ENCODE measurements around the gene KANSL1. TPM values are rescaled to one million over a fixed set of nuclear protein-coding genes. Genes with fewer than 3 reads are reported as not detected.

Gene KANSL1
- total RNA-seq, 1 donor: 171 TPM

GRCh38 chr17:46036491-46036890 is 156.7 kb downstream of the KANSL1 start:
- H3K4me3 ChIP-seq (ENCODE audit: low read depth, low read length): no peak overlapping the region
- TF ChIP-seq, protein P1, sequence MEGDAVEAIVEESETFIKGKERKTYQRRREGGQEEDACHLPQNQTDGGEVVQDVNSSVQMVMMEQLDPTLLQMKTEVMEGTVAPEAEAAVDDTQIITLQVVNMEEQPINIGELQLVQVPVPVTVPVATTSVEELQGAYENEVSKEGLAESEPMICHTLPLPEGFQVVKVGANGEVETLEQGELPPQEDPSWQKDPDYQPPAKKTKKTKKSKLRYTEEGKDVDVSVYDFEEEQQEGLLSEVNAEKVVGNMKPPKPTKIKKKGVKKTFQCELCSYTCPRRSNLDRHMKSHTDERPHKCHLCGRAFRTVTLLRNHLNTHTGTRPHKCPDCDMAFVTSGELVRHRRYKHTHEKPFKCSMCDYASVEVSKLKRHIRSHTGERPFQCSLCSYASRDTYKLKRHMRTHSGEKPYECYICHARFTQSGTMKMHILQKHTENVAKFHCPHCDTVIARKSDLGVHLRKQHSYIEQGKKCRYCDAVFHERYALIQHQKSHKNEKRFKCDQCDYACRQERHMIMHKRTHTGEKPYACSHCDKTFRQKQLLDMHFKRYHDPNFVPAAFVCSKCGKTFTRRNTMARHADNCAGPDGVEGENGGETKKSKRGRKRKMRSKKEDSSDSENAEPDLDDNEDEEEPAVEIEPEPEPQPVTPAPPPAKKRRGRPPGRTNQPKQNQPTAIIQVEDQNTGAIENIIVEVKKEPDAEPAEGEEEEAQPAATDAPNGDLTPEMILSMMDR (IDR thresholded peaks at IDR 0.05; ENCODE audit: insufficient read depth, low read depth, low read length): no peak
- no peak for DNase-seq (ENCODE audit: low read depth)

DNA sequence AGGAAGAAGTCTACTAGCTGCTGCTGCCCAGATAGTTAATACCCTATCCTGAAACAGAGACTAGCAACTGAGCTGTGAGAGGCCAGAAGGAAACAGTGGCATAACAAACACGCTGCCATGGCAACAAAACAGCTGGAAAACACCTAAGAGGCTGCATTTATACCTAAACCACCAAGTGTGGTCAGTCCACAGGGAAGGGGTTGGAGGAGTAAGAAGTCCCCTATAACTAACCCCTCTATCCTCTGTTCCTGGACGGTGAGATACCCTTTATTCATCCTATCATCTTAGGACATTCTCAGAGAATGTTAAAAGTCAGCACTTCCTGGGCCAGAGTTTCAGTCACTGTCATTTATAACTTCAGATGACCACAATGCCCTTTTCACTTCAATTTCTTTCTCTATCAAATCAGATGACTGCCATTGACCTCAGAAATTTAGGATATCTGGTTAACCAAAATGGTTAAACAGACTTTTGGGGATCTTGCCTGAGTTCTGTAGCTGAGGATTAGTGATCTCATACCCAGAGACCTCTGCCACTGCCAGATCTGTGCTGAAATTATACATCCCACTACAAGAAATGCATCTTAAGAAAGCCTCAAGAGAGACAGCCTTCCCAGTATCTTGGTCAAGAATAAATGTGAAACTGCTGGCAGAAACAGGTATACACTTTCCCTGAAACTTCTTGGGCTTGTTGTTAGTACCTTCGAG is 158.0 kb downstream of the KANSL1 start:
- TF ChIP-seq, protein P1 (IDR thresholded peaks at IDR 0.05; ENCODE audit: insufficient read depth, low read depth, low read length): no peak
- no peak overlapping the region for H3K4me3 ChIP-seq (ENCODE audit: low read depth, low read length)
- no peak for DNase-seq (ENCODE audit: low read depth)

GRCh38 chr17:46033392-46033791 is 159.8 kb downstream of the KANSL1 start:
- TF ChIP-seq, protein P1 (IDR thresholded peaks at IDR 0.05; ENCODE audit: insufficient read depth, low read depth, low read length): no peak
- H3K4me3 ChIP-seq (ENCODE audit: low read depth, low read length): no peak overlapping the region
- DNase-seq (ENCODE audit: low read depth): no peak

DNA sequence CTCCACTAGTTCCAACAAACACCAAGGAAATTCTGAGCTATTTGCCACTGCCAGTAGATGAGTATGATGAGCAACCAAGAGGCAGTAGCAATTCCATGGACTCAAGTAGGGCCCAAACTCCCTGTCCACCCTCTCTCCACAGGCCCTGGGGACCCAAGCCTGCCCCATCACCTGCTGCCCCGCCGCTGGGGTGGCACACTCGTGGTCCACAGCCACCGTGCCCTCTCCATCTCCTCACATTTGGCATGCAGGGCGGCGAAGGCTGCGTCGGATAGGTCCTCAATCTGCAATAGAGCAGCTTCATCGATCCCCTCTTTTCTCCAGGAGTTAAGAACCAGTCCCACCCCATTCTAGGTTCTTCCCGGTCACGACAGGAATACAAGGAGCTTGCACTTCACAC is 160.3 kb downstream of the KANSL1 start:
- TF ChIP-seq, protein P1 (IDR thresholded peaks at IDR 0.05; ENCODE audit: insufficient read depth, low read depth, low read length): no peak
- H3K4me3 ChIP-seq (ENCODE audit: low read depth, low read length): no peak overlapping the region
- no peak for DNase-seq (ENCODE audit: low read depth)

DNA sequence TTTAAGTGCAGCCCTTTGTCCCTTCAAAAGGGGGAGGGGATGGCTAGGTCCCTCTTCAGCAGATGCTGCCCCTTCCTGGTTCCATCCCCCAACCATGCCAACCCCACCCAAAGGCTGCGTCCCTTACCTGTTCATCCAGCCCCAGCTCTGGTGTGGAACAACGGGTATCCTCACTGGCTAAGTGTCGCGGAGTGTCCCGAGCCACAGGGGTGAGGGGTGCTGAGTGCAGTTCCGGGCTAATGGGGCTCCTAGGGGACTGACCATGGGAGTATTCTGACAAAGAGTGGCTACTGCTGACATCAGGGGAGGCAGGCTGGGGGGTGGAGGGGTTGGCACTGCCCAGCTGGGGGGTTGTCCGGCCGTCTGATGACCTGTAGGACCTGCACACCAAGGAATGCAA is 161.3 kb downstream of the KANSL1 start:
- H3K4me3 ChIP-seq (ENCODE audit: low read depth, low read length): no peak overlapping the region
- no peak for DNase-seq (ENCODE audit: low read depth)
- TF ChIP-seq, protein P1 (IDR thresholded peaks at IDR 0.05; ENCODE audit: insufficient read depth, low read depth, low read length): no peak

DNA sequence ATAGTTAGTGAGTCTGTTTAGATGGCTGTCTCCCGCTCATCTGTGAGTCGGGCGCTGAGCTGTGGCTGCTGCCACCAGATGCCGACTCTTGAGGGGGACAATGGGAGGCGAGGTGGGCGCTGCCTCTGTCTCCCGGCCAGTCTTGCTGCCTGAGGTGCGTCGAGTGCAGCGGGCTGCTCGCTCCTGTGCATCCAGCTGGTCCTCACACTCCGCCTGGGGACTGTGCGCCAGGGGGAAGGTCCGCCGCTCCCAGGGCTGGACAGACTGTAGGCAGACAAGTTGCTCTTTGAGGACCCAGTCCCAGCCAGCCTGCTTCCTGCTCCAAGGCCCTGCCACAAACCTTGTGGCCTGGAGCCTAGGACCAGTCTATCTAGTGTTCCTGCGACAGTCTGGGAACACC is 161.8 kb downstream of the KANSL1 start:
- no peak overlapping the region for H3K4me3 ChIP-seq (ENCODE audit: low read depth, low read length)
- TF ChIP-seq, protein P1 (IDR thresholded peaks at IDR 0.05; ENCODE audit: insufficient read depth, low read depth, low read length): no peak
- no peak for DNase-seq (ENCODE audit: low read depth)

GRCh38 chr17:46030752-46031151 is 162.5 kb downstream of the KANSL1 start:
- TF ChIP-seq, protein P1 (IDR thresholded peaks at IDR 0.05; ENCODE audit: insufficient read depth, low read depth, low read length): no peak
- no peak overlapping the region for H3K4me3 ChIP-seq (ENCODE audit: low read depth, low read length)
- no peak for DNase-seq (ENCODE audit: low read depth)
